Germinal center (tissue), 1 donor: Measurements from ENCODE around the gene ZNF385C.
A peak's percentile ranks its signal among the peaks of the same experiment; 100 is the strongest.
"Not testable (repeated sequence)": the region's sequence is repeated elsewhere in the genome, so short reads cannot be mapped to it uniquely, and the experiment has no call there.

Experiments used
- DNase-seq: peaks from one replicate; pipeline ENCODE4 v3.0.0; 2012; ENCODE audit warnings: mixed read lengths, low spot score

Gene ZNF385C

DNA sequence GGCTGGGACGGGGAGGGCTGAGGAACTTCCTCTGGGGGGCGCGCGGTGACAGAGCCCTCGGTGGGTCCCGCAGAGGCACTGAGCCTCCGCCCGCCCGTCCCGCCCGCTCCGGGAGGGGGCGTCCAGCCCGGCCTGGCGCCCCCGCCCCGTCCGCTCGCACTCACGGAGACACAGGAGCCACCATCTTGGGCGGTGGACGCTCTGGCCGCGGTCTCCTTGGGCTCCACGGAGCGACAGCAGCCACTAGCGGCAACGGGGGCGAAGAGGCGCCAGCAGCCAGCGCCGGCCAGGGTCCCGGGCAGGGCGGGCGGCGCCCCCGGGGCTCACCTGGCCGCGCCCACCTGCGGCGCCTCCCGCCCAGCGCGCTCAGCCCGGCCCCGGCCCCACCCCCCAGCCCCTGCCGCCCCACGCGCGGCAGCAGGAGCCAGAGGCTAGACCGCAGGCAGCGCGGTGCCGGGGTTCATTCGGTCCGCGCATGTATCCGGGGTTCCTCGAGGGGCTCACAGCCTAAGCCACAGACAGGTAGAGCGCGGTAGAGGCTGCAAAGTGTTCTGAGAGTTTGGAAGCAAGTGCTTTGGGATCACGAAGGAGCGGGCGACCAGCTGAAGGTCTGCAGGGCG, 47.8 kb downstream of the ZNF385C start, which contains the start of gene C17orf113:
TSS of gene C17orf113 (minus strand) at position 209 of the 620 bp plus-strand sequence. CDS start 7,225 bp downstream, outside the sequence.
- peak; percentile 68 for DNase-seq

DNA sequence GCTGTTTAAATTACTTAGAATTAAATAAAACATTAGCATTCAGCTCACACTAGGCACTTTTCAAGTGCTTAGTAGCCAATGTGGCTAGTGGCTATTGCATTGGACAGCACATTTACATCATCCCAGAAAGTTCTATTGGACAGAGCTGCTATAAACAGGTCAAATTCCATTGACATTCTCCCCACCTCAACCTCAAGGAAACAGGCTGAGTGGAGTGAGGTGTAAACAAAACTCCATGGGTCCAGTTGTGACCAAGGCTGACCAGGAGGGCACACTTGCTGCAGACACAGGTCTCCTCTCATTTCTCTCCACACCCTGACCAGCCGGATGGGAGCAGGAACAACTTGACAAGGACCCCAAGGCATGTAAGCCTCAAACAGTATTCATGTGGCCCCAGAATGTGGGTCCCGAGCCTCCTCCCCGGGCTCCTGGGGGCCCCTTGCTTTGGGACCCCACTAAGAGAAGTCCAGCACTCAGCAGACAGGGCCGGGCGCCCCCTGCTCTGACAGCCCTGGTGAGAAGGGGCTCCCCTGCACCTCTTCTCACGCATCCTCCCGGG, 48.4 kb downstream of the ZNF385C start:
- no peak for DNase-seq

DNA sequence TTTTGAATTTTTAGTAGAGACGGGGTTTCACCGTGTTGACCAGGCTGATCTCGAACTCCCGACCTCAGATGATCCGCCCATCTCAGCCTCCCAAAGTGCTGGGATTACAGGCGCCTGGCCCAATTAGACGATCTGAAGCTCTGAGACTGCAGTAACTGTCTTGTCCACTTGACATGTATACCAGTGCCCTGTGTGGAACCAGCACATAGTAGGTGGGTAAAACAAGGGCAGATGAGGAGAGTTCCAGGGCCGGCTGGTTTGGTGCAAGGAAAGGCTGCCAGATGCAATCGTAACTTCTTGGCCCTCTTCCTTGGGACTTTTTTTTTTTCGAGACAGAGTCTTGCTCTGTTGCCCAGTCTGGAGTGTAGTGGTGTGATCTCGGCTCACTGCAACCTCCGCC, 50.9 kb downstream of the ZNF385C start:
- DNase-seq = no peak

DNA sequence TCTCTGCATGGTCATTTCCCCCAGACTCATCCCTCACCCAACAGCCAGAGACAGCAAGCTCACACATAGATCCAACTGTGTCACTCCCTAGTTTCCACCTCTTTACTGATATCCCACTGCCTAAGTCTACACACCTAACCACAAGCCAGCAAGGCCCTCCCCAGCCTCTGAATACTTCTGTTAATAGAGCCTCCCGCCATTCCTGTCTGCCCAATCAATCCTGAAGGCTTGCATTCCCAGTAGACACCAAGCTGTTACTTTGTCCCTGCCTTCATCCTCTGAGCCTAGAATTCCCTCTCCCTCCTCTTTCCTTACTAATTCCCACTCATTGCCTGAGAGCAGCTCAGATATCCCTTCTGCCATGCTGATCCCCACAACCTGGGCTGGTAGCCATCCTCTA, 52.6 kb downstream of the ZNF385C start:
- no peak for DNase-seq

DNA sequence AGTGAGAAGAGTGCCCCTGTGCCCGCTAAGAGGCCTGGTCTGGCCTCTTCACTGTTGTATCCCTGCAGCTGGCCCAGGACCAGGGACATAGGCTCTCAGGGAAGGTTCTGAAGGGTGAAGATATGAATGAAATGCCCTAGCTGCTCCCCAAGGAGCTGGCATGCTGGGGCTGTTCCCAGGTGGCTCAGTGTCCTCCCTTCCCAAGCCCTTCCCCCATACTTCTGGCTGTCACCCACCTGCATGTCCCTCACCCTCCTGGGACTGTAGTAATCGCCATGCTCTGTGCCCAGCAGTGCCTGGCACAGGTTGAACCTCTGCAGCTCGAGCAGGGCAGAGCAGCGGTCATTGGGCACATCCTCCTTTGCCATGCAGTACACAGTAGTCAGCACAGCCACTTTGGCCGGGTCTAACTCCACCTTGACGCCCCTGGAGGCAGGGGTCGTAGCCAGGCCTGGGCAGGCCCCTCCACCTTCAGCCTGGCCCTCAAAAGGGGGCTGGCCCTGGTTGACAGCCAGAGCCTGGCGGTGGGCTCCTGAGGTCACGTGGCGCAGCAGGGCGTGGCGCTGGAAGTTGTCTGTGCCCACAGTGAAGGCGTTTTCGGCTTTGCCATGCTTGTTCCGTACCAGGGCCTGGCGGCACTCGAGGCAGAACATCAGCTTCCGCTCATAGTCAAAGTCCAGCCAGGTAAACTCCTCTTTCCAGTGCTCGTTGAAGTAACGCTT, 55.5 kb downstream of the ZNF385C start:
- DNase-seq = no peak

DNA sequence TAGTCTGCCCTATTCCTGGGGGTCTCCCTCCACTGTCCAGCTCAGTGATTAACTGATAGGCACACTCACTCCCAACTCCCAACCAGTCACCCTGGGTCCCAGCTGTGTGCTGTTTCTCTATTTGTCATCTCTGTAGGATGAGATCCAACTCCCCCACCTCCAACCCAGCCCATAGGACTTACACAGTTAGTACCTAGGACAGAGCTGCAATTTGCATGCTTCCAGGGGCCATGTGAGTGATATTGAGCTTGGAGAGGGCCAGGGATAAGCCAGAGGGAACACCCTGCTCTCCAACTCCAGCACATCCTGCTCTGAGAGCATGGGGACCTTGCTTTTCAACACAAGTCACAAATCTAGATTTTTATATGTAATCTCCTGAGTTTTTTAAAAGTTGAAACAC, 56.7 kb downstream of the ZNF385C start:
- no peak for DNase-seq

- DNase-seq = no peak
These were observed 57.5 kb downstream of the ZNF385C start for GRCh38 chr17:42040818-42041217.

DNA sequence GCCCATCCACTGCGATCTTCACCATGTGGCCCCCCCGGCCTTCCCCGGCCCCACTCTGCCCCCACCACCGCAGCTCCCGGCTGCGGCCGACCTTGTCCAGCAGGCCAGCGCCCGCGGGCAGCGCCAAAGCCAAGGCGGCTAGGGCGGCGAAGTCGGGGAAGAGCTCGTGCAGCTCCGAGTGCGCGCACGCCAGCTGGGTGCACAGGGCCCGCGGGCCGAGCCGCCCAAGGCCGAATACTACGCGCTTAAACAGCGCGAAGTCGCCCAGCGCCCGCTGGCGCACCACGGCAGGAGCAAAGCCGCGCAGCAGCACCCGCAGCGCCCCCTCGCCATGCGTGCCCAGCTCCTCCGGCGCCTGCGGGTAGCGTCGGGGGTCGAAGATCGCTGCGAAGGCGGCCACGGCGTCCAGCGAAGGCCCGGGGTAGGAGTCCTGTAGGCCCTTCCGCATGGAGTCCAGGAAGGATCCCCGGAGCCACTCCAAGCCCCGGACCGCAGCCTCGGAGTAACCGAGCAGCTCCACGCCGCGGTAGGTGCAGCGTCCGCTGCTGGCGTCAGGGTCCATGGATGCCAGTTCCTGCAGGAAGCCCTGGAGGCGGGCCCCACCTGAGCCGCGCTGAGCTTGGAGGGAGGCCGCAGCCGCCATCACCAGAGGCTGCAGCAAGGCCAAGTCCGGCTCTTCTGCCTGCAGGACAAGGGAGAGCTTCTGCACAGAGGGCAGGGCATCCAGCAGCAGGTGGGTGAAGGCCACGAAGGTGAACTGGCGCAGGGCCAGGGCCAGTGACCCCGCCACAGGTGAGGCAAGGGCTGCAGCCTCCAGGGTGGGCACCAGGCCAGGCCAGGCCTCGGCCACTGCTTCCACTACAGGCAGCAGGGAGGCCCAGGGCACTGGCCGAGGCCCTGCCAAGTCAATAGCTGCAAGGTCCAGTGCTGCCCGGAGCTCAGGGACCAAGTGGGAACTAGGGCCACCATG, 58.2 kb downstream of the ZNF385C start:
- DNase-seq = no peak

DNA sequence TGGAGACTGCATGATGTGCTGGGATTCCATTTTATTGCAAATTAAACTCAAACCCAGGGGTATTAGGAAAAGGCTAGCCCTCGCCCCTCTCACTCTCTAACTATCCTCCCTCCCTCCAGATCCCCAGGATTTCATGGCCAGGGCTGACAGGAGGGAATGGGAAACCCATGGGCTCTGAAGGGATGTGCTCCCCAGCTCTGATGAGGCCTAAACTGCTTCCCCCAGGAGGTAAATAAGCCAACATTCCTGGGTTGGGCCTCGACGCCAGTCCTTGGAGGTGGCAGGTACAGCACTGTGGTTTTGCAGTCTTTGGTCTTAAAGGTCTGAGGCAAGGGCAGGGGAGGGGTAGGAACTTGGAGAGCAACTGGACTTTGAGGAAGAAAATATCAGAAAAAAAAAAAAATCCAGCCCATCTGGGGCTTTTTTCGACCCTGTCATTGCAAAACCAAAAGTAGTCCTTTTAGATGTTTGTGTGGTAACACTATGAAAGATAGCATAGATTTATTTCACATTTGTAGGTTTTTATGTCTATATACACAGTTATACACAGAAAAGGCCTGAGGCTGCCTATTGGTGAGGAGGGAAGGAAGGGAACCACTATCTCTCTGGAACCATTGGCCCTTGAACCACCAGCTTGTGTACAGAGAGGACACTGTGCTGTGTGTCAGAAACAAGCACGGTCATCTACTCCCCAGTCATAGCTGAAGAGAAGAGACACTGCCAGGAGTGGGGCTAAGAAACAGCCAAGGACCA, 59.9 kb downstream of the ZNF385C start:
- no peak for DNase-seq

DNA sequence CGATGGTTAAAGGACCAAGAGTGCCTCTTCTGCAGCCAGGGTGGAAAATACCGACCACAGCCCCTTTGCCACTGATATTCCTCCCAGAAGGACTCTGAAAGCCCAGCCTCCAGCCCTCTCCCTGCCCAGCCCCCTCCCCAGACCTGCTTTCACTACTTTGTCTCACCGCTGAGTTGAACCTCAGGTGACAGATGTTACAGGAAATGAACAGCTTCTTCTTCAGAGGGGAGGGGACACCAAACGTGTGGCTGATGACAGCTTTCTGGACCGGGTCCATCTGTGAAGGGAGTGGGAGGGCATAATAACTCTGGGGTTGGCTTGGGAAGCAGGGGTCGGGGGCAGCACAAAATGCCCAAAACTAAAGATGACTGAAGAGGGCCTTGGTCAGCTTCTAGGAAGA, 64.2 kb downstream of the ZNF385C start:
- no peak for DNase-seq

- no peak for DNase-seq
These were observed 66.7 kb downstream of the ZNF385C start for GRCh38 chr17:42031584-42031983.

DNA sequence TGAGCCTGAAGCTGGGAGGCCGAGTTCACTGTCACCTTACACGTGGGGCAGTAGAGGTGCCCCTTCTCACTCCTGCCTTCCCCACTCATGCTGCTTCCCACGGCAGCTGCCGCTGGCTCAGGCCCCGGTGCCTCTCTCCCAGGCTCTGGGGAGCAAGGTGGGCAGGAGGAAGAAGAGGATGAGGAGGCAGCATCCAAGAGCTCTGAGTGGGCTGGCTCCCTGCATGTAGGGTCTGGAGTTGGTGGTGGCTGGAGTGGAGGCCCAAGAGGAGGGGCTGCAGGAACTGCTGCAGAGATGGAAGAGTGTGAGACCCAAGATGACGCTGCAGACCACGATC, 69.5 kb downstream of the ZNF385C start:
- no peak for DNase-seq

DNA sequence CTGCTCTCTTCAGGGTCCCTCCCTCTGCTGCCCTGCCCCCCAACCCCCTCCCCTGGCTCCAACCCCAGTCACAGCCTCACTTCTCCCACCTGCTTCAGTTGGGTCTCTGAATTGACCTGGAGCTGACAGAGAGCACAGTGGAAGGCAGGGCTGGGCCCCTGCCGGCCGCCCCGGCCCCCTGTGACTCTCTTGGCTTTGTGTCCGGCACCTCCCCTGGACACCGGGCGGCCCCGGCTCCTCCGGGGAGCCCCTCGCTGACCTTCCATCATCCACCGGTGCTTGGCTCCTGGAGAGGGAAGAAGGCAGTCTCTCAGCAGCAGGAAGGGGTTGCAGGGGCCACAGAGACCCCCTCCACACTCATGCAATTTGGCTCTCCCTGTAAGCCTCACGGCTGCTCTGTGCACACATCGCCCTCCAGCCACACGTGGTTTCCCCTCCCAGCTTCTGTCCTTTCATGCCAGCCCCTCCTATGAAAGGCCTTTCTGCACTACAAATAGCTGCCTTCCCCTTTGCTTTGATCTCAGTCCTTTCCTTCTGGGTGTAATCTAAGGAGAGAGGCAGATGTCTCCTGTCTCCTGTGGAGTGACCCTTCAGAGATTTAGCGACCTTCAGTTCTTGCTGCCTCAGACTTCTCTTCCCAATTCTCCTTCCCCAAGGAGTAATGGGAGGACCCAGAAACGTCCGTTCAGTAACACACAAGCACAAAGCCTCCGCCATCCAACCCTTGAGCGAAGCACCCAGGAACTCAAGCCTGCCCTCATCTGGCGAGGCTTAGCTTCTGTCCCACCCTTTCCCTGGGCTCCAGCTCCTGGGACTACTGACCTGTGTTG, 70.1 kb downstream of the ZNF385C start:
- DNase-seq = no peak

- DNase-seq = no peak
These were observed 70.7 kb downstream of the ZNF385C start for GRCh38 chr17:42027590-42027889.

DNA sequence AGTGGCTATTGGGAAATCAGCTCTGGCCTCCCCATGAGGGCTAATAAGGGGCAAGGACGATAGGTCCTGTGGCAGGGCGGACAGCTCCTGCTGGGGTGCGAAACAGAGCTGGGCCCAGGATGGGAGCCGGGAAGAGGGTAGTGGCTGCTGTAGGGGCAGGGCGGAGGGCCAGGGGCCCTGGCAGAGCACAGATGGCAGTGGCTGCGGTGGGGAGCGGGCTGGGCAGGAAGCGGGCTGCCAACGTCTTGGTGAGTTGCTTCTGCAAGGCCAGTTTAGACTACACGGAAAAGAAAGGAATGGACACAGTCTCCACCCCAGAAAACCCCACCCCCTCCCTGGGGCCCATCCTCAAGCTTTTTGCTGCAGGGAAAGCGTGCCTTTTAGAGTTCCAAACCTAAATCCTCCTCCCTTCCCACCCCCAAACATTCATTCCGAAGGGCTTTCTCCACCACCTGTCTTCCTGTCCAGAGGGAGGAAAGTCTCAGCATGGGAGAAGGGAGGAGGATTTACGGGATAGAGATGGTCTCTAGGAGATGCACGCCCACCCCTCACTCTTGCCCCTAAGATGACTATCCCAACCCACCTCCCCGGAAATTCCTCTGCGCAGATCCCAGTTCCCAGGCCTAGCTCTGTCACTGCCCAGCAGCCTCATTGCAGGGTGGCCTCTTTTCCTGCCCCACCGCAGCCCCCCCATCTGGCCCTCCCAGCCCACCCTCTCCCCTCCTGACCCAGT, 71.2 kb downstream of the ZNF385C start:
- no peak for DNase-seq

- DNase-seq = no peak
These were observed 72.3 kb downstream of the ZNF385C start for GRCh38 chr17:42025936-42026335.

DNA sequence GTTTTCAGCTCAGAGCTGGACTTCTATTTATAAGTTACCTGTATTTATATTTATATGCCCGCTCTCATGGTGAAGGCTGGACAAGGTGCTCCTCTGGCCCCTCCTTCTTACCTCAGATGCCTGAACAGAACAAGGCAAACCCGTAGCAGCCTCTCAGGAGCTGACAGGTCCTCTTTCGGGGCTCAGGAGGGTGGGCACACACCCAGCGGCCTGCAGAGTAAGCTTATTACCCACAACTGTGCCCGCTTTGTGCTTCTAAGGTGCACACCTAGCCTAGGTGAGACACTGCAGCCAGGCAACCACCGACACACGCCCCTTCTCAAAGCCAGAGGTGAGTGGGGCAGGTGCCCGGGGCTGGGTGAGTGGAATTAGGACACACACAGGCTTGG, 73.1 kb downstream of the ZNF385C start:
- DNase-seq = no peak

GRCh38 chr17:42023524-42024349, 74.5 kb downstream of the ZNF385C start:
- DNase-seq = no peak

GRCh38 chr17:42020845-42021244, 77.4 kb downstream of the ZNF385C start:
- not testable (repeated sequence) for DNase-seq
